GM21723 (cell line): ENCODE results near the gene ZNF784.

Experiments used
- ATAC-seq: cut with Tn5 transposase; IDR thresholded peaks from one replicate; pipeline ENCODE4 v1.9.1; 2021; ENCODE audit warnings: mild to moderate bottlenecking, moderate library complexity; ENCODE audit not compliant: unreplicated experiment

ZNF784 gene

GRCh38 chr19:55605637-55606470, 18.5 kb downstream of the ZNF784 start, which contains the start of gene ZNF865:
TSS of gene ZNF865 (plus strand) at chr19:55605647. CDS start at chr19:55613619, 7,972 bp downstream.
- peak; percentile 34 for ATAC-seq

GRCh38 chr19:55605207-55605636, 19.1 kb downstream of the ZNF784 start:
- ATAC-seq = peak; percentile 65

DNA sequence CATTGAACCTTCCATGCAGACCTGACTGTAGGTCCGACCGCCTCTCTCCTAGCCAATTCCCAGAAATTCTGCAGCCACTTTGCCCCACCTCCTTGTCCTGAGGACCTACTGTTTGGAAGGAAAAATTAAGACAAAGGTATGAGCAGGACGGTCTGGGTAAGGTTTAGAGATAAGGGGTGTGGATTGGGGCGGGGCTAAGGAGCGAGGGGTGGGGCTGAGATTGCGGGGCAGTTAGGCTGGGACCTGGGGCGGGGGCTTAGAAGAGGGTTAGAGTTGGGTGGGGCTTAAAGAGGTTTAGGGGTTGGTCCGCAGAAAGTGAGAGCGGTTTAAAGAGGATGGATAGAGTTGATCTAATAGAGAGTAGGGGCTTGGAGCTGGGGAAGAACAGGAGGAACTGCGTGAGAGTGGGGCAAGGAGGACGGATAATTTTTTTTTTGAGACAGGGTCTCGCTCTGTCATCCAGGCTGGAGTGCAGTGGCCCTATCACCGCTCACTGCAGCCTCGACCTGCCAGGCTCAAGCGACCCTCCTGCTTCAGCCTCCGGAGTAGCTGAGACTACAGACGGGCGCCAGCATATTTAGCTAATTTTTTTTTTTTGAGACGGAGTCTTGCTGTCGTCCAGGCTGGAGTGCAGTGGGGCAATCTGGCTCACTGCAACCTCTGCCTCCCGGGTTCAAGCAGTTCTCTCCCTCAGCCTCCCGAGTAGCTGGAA, 20.6 kb downstream of the ZNF784 start:
- ATAC-seq = no peak

DNA sequence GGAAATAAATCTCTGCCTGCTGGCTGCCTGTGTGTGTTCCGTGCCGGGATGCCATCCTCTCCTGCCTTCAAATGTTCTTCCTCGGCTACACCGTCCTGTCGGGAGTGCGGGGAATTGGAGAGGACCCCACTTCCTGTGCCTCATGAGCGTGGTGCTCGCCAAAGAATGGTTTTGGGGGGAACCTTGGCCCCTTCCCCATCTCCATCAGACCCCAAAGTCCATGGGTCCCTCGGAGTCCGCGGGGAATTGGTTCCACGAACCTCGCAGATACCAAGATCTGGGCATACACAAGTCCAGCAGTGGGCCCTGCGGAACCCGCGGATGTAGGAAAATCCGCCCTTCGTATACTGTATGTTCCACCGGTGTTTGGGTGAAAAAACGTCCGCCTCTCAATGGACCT, 21.3 kb downstream of the ZNF784 start:
- no peak for ATAC-seq

DNA sequence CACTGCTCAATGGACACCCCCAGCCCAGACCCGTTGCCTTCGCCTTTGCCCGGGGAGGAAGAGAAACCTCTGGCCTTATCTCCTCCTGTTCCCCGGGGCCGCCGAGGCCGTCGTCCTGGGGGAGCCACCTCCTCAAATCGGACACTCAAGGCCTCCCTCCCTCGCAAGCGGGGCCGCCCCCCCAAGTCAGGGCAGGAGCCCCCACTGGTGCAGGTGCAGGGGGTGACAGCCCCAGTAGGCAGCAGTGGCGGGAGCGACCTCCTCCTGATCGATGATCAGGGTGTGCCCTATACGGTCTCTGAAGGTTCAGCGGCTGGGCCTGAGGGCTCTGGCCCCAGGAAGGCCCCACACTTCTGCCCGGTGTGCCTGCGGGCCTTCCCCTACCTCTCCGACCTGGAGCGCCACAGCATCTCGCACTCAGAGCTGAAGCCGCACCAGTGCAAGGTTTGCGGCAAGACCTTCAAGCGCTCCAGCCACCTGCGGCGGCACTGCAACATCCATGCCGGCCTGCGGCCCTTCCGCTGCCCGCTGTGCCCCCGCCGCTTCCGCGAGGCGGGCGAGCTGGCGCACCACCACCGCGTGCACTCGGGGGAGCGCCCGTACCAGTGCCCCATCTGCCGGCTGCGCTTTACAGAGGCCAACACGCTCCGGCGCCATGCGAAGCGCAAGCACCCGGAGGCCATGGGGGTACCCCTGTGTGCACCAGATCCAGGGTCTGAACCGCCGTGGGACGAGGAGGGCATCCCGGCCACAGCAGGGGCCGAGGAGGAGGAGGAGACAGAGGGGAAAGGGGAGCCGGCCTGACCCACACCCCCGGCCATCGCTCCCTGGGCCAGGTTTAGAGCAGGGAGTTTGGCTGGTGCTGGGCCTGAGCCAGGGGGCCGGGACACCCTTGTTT, 22.0 kb downstream of the ZNF784 start:
- ATAC-seq = no peak

- no peak for ATAC-seq
Measured at GRCh38 chr19:55601084-55601483, 23.3 kb downstream of the ZNF784 start.

DNA sequence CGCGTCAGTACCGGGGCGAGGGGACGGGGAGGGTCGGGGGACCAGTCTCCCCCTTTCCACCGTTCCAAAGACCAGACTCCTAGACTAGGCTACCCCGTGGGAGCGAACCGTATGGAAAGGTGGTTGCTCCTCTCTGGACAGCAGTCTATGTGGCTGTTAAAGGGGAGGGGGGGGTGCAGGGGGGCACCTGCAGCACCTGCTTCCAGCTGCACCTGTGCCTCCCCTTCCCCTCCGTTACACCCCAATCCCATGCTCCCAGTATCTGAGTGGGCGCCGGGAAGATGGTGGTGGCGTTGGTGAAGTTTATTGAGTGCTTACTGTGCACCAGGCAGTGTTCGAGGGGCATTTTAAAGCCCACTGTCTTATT, 23.7 kb downstream of the ZNF784 start:
- ATAC-seq = no peak

GRCh38 chr19:55599842-55600661, 24.3 kb downstream of the ZNF784 start, which contains the start of gene ZNF524:
TSS of gene ZNF524 (plus strand) at chr19:55600288. CDS start at chr19:55602113, 1,825 bp downstream.
- ATAC-seq = peak; percentile 45

DNA sequence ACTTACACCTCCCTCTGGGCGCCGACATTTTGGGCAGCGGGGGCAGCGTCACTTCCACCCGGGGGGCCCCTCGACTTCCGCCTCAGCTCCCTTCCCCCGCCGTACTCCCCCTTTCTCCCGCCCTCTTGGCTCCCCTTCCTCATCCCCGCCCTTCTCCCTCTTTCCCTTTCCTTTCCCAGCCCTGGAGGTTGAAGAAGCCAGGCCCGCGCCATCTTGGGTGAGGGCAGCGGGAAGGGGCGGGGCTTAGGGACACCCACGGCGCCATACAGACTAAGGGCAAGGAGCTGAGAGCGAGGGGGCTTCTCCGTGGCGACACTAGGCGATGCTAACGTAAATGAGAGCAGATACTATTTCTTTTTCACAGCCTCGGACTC, 24.9 kb downstream of the ZNF784 start, which contains the start of gene FIZ1:
Gene FIZ1 (minus strand): TSS at position 50 of the 374 bp plus-strand sequence. CDS start 1,652 bp downstream, outside the sequence.
- peak; percentile 52 for ATAC-seq

- ATAC-seq = peak; percentile 45
Measured at GRCh38 chr19:55598719-55599467, 25.5 kb downstream of the ZNF784 start.

- no peak for ATAC-seq
Measured at GRCh38 chr19:55598034-55598433, 26.3 kb downstream of the ZNF784 start.

DNA sequence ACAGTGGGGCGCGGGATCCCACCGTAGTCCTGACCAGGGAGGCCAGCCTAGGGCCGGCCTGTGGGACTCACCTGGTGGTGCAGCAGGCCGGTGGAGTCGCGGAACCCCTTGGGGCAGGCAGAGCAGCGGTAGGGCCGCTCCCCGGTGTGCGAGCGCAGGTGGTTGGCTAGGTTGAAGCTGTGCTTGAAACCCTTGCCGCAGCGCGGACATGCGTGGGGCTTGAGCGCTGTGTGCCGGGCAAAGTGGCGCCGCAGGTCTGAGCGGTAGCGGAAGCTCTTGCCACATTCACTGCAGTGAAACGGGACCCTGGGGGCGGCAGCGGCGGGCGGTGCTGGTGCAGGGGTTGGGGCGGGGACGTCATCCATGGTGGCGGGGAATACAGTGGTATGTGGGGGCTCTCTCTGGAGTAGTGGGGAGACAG, 26.9 kb downstream of the ZNF784 start:
- no peak for ATAC-seq

GRCh38 chr19:55596304-55596703, 28.1 kb downstream of the ZNF784 start:
- no peak for ATAC-seq

DNA sequence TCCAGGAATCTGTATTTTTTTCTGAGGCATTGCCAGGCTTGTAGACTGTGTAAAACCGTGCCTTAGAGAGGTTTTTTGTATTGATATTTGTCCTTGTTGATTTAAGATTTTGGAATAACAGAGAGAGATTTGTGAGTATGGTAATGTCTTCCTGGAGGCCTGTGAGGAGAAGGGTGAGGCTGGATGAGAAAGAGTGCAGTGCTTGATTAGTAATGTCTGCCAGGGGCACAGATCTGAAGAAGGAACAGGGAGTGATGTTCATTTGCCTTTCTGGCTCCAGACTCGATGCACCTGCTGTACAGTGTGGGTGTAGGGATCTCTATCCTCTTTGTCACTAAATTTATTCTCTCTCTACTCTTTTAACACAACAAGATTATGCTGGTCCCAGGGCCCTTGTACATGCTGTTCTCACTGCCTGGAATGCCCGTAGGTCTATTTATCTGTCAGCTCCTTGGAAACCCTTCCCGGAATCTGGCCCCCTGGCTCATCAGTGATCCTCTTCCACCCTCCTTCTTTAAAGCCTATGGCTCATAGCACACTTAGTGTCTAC, 29.3 kb downstream of the ZNF784 start:
- no peak for ATAC-seq

DNA sequence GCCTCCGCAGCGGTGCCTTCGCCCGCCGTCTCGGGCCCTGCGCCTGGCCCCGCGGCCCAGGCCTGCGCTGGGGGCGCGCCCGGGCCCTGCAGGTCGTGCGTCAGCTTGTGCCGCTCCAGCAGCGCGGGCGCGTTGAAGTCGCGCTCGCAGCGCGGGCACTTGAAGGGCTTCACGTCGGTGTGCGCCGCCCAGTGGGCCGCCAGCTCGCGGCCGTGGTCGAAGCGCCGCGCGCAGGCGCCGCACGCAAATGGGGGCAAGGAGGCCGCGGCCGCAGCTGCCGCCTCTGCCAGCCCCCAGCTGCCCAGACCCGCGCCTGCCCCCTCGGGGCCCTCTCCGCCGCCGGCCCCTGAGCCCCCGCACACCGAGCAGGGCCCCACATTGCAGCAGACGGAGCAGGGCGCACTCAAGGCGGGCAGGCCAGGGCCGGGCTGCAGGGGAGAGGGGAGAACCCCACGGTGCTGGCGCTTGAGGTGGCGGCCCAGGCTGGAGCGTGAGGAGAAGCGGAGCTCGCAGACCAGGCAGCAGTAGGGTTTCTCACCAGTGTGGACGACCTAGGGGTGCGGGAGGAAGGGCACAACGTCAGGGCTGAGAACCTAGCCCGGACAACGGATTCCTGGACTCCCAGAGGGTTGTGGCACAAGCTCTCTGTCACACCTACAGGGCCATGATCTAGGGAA, 31.1 kb downstream of the ZNF784 start:
- ATAC-seq = no peak

- ATAC-seq = no peak
Measured at GRCh38 chr19:55592391-55593090, 31.8 kb downstream of the ZNF784 start.

DNA sequence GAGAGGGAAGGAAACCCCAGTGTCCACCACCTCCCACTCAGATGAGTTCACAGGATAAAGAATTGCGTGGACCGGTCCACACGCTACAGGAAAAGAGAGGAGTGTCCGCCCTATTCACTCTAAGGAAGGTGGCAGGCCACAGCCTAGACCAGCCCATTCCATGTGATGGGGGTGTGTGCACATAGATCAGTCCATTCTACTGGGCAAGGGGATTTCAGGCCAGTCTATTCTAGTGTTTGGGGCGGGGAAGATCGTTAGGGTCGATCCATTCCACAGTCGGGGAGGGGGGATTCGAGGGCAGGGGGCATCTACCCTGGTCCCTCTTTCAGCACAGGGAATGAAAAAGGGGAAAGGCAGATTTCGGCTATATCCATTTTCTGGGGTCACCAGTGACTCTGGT, 32.8 kb downstream of the ZNF784 start:
- no peak for ATAC-seq

GRCh38 chr19:55590617-55591016, 33.7 kb downstream of the ZNF784 start:
- ATAC-seq = no peak
